HG02884 (cell line): ENCODE results near the gene MEGF10.
"Not testable (repeated sequence)": the region's sequence is repeated elsewhere in the genome, so short reads cannot be mapped to it uniquely, and the experiment has no call there.

ENCODE experiments used
- ATAC-seq: cut with Tn5 transposase; IDR thresholded peaks from one replicate; pipeline ENCODE4 v1.9.1; 2021; ENCODE audit warnings: mild to moderate bottlenecking, moderate library complexity; ENCODE audit not compliant: unreplicated experiment

MEGF10 gene

DNA sequence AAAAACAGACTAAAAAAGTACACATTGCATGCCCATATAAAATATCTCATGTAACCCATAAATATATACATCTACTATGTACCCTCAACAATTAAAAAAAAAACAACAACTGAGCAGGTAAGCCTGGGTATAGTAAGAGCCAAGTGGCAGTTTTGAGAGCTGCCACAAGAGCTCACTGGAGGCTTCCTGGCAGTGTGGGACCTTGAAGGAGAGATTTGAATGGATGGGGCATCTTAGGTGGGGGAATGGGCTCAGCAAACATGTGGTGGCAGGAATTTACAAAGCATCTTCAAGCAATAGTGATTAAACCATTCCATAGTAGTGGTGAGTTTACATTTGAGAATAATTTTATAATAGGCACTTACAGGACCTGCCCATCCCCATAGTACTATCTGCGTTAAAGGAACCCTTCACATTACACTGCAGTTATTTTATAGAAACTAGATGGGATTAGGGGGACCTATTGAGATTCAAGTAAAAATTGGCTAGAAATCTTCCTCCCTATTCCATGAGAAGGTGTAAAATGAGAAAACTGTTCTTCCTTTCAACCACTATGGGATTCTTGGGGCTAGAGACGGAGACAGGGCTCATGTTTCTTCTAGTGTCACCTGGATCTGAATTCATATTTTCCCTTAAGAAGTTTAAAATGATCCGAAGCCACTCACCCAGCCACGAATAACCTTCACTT lies 6.9 kb downstream of the MEGF10 start:
- no peak for ATAC-seq

GRCh38 chr5:127298036-127298429 lies 7.4 kb downstream of the MEGF10 start:
- no peak for ATAC-seq

GRCh38 chr5:127298656-127299055 lies 8.1 kb downstream of the MEGF10 start:
- no peak for ATAC-seq

- no peak for ATAC-seq
These were observed 9.1 kb downstream of the MEGF10 start for GRCh38 chr5:127299678-127300077.

GRCh38 chr5:127302509-127302908 lies 11.9 kb downstream of the MEGF10 start:
- ATAC-seq: no peak

GRCh38 chr5:127303404-127303803 lies 12.8 kb downstream of the MEGF10 start:
- ATAC-seq: no peak

DNA sequence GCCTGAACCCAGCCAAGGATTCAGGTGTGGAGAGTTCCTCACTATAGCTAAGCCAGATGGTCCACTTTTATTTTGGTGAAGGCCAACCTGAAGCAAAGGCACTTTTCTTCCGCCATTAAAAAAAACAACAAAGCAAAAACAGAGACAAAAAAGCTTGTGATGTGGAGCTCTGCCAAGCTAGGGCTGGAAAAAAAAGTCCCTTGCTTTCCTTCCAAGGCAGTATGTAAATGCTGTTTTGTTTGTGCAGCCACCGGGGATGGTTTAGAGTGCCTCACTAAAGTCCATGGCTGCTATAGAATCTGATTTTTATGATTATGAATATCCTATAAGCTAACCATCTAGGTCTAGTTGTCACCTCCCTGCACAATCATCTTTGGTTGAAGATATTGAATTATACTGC lies 14.9 kb downstream of the MEGF10 start:
- no peak for ATAC-seq

GRCh38 chr5:127306036-127306435 lies 15.4 kb downstream of the MEGF10 start:
- no peak for ATAC-seq

GRCh38 chr5:127306647-127307046 lies 16.1 kb downstream of the MEGF10 start:
- ATAC-seq: no peak

DNA sequence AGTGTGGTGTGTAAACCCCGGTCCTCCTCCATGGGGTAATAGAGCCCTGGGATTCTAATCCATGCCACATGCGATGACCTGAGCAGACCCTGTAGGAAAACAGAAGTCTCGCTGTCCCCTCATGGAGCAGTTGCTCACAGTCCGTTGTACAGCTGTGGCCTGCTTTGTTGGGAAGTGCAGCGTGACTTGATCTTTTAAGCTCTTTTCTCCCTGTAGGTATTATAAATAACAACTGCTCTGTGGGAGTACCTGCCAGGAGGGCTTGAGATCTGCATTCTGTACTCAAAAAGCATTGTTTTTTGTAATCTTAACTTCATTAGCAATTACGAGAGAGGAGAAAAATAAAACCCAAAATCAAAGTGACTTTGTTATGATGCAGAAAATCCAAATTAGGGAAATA lies 17.3 kb downstream of the MEGF10 start:
- no peak for ATAC-seq

- ATAC-seq: not testable (repeated sequence)
These were observed 17.7 kb downstream of the MEGF10 start for GRCh38 chr5:127308325-127308724.

DNA sequence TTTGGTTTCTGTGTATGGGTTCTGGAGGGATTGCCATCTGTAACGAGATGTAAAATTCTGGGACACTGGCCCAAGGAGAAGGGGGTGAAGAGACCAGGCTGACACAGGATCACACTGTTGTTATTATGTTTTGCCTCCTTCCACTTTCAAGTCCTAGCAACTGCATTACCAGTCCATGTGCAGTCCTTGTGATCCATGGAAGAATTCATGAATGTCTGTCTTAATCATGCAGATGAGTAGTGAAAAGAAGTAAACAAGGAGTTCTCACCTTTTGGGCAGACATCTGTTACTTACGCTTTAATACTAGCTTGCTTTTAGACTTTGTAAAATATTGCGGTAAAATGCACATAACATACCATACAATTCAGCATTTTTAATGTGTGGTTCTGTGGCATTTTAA lies 18.3 kb downstream of the MEGF10 start:
- no peak for ATAC-seq

DNA sequence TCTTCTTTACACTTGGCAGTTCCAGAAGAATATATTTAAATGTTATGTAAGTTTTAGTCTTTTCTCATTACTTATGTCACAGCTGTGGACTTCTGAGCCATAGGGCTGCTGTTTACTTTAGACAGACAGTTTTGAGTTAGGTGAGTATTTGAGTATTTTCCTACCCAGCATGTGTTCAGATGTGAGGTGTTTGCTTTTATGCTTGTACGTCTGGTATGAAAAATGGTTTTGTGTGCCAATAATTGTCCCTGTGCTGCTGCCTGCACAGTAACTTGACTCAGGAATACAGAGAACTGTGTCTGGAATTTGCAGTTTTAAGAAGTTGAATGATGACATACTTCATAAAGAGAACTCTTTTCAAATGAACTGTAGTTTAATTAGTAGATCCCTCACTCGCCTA lies 20.8 kb downstream of the MEGF10 start:
- no peak for ATAC-seq

DNA sequence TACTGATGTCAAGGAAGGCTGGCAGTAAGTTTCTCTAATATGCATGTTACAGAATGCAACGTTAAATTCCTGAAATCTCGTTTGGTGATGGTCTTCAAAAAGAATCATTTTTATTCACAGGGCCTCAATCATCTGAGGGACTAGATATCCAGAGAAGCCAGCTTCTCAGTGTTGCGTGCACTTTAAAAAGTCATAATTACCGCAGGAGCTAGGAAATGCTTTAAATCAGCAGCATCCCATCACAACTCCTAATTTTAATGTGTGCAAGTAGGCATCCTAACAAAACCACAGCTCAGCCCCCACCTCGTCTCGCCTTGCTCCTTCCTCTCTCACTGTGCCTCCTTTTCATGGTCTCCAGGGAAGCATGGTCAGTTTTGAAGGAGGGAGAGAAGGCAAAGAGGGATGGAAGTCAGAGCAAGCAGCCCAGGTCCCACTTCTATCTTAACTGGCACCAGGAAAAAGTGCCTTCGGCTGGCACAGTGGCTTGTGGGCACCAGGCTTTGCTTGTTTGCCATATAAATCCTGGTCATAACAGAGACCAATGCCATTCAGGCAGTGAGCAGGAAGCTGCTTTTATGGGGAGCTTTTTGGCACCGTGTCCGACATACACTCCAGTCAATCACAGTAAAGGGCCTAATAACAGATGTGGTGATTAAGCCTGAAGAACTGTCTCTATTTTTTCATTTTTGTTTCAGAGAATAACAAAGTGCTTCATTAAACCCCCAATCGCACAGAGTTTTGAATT lies 21.4 kb downstream of the MEGF10 start:
- ATAC-seq: no peak

- ATAC-seq: no peak
These were observed 22.8 kb downstream of the MEGF10 start for GRCh38 chr5:127313379-127313778.

GRCh38 chr5:127313847-127314473 lies 23.4 kb downstream of the MEGF10 start:
- peak; percentile 99 for ATAC-seq

DNA sequence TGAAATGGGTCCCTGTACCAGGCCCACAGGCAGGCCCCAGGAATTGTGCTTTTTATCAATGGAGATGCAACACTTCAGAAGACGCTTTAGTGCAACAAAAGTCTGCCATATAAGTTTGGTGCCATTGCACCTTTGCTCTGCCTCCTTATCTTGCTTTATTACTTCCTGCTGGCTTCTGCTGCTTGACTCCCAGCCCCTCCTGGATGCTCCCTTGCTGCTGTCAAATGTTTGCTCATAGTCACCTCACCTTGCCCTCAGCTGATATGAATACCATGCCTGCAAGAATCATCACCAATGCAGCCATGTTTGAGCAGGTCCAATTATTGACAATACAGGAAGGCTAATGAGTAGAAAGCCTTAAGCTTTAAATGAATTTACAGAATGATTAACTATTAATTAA lies 25.4 kb downstream of the MEGF10 start:
- no peak for ATAC-seq

- ATAC-seq: not testable (repeated sequence)
These were observed 26.8 kb downstream of the MEGF10 start for GRCh38 chr5:127317385-127317784.

- ATAC-seq: peak; percentile 91
These were observed 29.7 kb downstream of the MEGF10 start for GRCh38 chr5:127320032-127320965.

GRCh38 chr5:127321465-127321864 lies 30.9 kb downstream of the MEGF10 start:
- ATAC-seq: no peak

GRCh38 chr5:127322403-127322802 lies 31.8 kb downstream of the MEGF10 start:
- no peak for ATAC-seq
